H1 (cell line): ENCODE results near the gene DLL4.

Source experiments
- CTCF ChIP-seq, 3 experiments: IDR thresholded peaks; 1 replicate in 2 of 3; 2 replicates in 1 of 3; pipeline versions ENCODE4 v1.5.1 to v1.6.1; 2011; ENCODE audit warnings: low read length in 3 of 3, mild to moderate bottlenecking in 3 of 3, inconsistent platforms in 2 of 3, low read depth in 1 of 3, moderate library complexity in 1 of 3; ENCODE audit not compliant: insufficient read depth in 1 of 3; ENCODE audit errors: control extremely low read depth in 1 of 3
- JUN ChIP-seq: IDR thresholded peaks from 2 replicates; pipeline ENCODE4 v1.6.1; 2011; ENCODE audit warnings: low read depth, mild to moderate bottlenecking, improper control_type of control experiment, low read length
- MAX ChIP-seq: IDR thresholded peaks from 2 replicates; pipeline ENCODE4 v1.6.1; 2012; ENCODE audit warnings: inconsistent platforms
- NRF1 ChIP-seq: IDR thresholded peaks from 2 replicates; pipeline ENCODE4 v1.6.1; 2011; ENCODE audit warnings: mild to moderate bottlenecking, low read depth, low read length, improper control_type of control experiment
- POLR2A ChIP-seq, 2 experiments: IDR thresholded peaks; 1 replicate in 1 of 2; 2 replicates in 1 of 2; pipeline ENCODE4 v1.6.1; 2011; ENCODE audit warnings: low read depth in 2 of 2, low read length in 2 of 2, mild to moderate bottlenecking in 2 of 2; ENCODE audit errors: control extremely low read depth in 1 of 2
- POLR2AphosphoS5 ChIP-seq: IDR thresholded peaks from 2 replicates; pipeline ENCODE4 v1.6.1; 2011; ENCODE audit warnings: low read depth, low read length
- SP1 ChIP-seq: IDR thresholded peaks from 2 replicates; pipeline ENCODE4 v1.6.1; 2011; ENCODE audit warnings: low read depth, low read length

- TF ChIP-seq CTCF (IDR thresholded peaks at IDR 0.05; ENCODE audit: control extremely low read depth in 1 of 3, insufficient read depth in 1 of 3, low read depth in 1 of 3, low read length in 3 of 3), result no peak
- TF ChIP-seq POLR2A (IDR thresholded peaks at IDR 0.05; ENCODE audit: control extremely low read depth in 1 of 2, low read depth in 2 of 2, low read length in 2 of 2), result no peak
- no peak for TF ChIP-seq JUN
- no peak for TF ChIP-seq NRF1
- no peak for TF ChIP-seq SP1
- TF ChIP-seq MAX, result no peak
- no peak for TF ChIP-seq POLR2AphosphoS5
These were observed 59.0 kb downstream of the DLL4 start for GRCh38 chr15:40988156-40988555.
